HG02798 (cell line): ENCODE measurements around the gene ANKFN1.

Experiments
- ATAC-seq: cut with Tn5 transposase; IDR thresholded peaks from one replicate; pipeline ENCODE4 v1.9.1; 2021; ENCODE audit warnings: mild to moderate bottlenecking; ENCODE audit not compliant: unreplicated experiment, poor library complexity

Gene ANKFN1

GRCh38 chr17:56480501-56480900 lies 327.2 kb downstream of the ANKFN1 start:
- ATAC-seq: no peak

DNA sequence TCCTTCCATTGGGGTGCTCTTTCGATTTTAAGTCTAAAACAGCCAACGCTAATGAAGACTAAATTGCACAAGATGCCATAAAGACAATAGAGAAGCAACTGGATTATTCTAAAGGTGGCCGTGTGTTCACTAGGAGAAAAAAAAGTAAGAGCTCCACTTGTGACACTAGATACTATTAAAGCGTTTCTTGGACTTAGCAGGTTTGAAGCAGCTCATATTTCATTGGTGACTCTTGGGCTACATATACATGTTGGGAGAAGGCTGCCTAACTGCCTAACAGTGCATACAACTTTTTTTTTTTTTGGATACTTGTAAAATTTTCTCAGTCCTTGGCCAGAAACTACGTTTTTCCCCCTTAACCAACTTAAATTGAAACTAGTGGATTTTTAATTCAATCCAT lies 328.4 kb downstream of the ANKFN1 start:
- no peak for ATAC-seq

DNA sequence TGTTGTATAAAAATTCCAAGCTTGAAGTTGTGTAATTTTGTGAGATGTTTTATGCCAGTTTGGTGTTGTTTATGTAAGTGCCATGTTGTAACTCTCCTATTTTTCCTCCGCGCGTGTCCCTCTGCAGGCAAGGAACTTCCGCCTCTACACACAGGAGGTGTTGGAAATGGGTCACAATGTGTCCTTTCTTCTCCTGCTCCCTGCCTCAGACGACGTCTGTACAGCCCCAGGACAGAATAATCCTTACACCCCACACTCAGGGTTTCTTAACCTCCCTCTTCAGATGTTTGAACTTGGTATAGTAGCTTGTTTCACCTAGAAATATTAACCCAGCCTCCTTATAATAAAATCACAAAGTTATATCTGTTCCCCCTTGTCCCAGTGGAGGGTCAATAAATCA lies 329.0 kb downstream of the ANKFN1 start:
- no peak for ATAC-seq

- no peak for ATAC-seq
Measured at GRCh38 chr17:56486732-56487131, 333.5 kb downstream of the ANKFN1 start.

DNA sequence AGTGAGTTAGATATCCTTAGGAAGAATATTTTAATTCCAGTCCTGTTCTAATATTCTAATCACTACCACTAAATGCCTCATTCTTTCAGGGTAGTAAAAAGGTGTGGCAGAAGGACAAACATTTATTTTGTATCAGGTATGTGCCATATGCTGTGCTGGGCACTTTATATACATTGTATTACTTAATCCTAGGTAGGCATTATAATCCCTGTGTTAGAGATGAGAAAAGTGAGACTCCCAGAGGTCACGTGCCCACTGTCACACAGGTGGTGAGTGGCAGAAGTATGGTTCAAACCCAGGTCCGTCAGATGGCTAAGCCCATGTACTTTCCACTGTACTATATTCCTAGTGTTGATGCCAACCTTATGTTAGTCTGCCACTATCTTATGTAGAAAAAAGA lies 335.5 kb downstream of the ANKFN1 start:
- no peak for ATAC-seq

DNA sequence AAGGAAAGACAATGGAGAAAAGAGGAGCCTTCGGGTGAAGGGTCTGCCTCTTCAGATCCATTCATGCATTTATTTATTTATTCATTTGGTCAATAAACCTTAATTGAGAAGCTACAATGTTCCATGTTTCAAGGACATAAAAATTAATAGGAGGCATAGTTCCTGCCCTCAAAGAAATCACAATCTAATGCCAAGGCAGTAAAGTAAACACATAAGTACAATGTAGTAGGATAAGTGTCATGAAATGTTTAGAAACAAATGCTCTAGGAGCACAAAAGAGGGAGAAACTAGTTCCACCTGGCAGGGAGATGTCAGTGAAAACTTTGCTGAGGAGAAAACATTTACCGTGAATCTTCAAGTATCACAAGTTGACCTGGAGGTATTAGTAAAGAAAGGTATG lies 336.7 kb downstream of the ANKFN1 start:
- no peak for ATAC-seq

DNA sequence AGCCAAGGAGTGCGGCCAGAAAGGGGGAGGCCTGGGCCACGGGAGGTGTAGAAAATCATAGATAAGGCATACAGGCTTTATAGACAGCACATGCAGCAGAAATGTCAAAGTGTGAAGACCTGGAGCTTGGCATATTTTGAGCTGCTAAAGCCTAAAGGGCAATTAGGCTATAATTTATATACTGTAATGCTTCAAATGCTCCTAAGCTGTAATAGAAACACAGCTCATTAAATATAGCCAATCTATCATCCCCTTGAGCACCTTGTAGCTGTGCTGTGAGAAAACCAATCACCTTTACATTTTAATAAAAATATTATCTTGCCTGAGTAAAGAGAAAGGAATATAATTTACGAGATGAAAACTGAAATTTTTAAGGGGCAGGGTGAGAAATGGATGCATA lies 342.3 kb downstream of the ANKFN1 start:
- no peak for ATAC-seq

DNA sequence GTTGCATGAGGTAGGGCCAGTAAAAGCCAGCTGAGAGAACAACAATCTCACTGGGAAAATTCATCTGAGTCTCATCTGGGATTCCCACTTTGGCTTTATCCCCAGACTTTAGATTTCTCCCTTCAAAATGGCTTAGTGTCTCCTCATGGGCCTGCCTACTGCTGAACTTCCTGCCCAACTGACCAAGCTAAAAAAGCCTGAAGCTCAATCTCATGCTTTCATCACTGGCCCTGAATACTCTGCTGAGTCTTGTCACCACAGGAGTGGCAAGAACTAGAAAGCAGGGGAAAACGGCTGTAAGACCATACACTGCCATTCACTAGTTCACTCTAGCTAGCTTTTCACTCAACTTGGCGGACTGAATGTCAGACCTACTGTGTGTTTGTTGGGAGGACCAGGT lies 343.9 kb downstream of the ANKFN1 start:
- no peak for ATAC-seq

DNA sequence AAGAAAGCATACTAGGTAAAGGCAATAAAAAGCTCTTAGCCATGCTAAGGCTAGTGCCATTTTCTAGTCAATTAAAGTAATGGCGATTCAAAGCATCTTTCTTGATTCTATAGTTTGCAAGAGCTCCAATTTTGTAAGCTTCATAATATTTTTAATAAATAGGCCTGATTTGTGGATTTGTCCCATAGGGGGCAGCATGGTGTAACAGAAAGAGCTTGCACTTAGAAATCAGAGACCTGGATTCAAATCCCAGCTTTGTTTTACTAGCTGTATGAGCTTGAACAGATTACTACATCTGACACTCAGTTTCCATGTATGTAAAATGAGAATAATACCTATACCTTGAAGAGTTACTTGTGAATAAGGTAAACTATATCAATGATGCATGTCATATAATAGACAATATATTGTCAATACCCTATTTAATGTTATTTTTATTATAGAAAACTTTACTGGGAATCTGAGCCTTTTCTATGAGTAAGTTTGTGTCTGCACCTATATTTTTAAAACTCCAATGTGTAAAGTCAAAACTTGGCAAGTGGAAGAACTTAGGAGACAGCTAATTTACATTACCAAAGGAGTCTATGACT lies 346.6 kb downstream of the ANKFN1 start:
- ATAC-seq: no peak

GRCh38 chr17:56502120-56502654 lies 348.9 kb downstream of the ANKFN1 start:
- no peak for ATAC-seq

GRCh38 chr17:56505154-56505756 lies 352.0 kb downstream of the ANKFN1 start:
- ATAC-seq: no peak

GRCh38 chr17:56506349-56506748 lies 353.1 kb downstream of the ANKFN1 start:
- no peak for ATAC-seq

DNA sequence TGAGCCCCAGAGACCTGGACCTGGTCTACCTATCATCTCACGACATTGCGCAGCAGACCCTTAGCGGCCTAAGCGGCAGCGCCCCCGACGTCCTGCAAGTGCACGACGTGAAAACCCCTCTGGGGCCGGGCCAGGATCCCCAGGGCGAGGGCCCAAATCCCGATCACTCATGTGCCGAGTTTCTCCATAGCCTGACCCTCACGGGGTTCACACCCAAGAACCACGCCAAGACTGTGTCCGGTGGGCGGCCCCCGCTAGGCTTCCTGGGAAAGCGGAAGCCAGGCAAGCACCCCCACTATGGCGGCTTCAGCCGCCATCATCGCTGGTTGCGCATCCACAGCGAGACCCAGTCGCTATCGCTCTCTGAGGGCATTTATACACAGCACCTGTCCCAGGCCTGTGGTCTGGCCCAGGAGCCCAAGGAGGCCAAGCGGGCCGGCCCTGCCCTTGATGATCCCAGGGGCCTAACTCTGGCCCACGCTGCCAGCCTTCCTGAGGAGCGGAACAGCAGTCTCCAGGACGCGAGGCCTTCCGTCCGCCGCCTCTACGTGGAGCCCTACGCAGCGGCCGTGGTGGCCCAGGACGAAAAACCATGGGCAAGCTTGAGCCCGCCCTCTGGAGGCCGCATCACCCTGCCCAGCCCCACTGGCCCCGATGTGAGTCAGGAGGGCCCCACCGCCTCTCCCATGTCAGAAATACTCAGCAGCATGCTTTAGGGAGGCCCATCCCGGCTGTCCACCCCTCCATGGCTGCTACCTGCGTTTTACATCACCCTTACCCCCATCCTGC lies 357.5 kb downstream of the ANKFN1 start:
- ATAC-seq: no peak

- ATAC-seq: no peak
Measured at GRCh38 chr17:56514264-56514663, 361.0 kb downstream of the ANKFN1 start.

- no peak for ATAC-seq
Measured at GRCh38 chr17:56514899-56515298, 361.6 kb downstream of the ANKFN1 start.

GRCh38 chr17:56521414-56522141 lies 368.3 kb downstream of the ANKFN1 start:
- ATAC-seq: no peak

DNA sequence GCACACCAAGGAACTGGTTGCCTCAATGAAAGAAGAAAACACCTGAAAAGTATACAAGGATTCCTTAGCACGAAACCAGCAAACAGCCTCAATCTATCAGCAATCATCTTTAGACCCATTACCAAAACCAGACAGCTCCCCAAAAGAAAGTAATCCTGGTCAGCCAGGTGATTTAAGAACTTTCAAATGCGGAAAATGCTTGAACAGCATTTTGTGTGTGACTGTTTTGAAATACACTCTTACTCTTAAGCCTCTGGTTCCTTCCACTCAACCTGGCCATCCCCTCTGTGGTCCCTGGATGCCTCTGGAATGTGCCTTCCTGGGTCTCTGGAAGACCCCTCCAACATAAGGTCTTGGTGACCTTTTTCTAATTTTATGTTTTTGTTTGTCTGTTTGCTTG lies 369.8 kb downstream of the ANKFN1 start:
- no peak for ATAC-seq

- ATAC-seq: no peak
Measured at GRCh38 chr17:56528696-56529095, 375.4 kb downstream of the ANKFN1 start.

DNA sequence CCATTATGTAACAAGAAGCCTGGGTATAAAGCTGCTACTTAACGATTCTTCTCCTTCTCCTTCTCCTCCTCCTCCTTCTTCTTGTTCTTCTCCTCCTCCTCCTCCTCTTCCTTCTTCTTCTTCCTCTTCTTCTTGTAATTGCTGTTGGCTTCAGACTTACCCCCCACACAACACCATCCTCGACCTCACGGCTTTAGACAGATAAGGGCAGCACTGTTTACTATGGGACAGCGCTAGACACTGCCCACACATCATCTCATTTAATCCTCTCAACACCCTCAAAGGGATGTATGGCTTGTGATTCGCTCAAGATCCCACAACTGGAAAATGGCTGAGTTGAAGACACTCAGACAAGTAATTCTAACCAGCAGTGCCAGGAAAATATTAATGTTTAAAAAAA lies 379.7 kb downstream of the ANKFN1 start:
- ATAC-seq: no peak

DNA sequence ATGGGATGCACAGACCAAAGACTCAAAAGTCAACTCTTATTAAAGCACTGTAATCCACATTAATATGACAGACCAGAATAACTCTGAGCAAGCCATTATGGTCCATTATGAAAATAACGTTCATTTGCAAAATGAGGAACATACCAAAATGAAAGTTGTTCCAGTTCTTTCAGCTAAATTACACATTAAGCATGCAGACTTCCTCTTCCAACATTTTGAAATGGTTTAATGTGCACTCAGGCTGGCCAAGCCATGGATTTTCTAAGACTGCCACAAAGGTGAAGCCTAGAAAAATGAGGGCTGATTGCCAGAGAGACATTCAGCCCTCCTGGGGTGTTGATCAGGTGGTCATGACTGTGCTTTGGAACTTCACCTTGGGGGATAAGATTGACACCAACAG lies 383.5 kb downstream of the ANKFN1 start:
- ATAC-seq: no peak

GRCh38 chr17:56540836-56541235 lies 387.6 kb downstream of the ANKFN1 start:
- ATAC-seq: no peak
